Caco-2 (cell line): ENCODE results near the gene THRB. TPM values are rescaled to one million over a fixed set of nuclear protein-coding genes. Genes with fewer than 3 reads are reported as not detected.

Source experiments
- BruUV-seq: library from RNA; stranded (reverse); fragments of 400-500 nt; replicated peaks from 2 replicates; lab custom pipeline; 2021; lab: Mats Ljungman, UMichigan
- CTCF ChIA-PET: fragments of 300-600 bp; sonication (Branson Sonifier 250); formaldehyde crosslinking; loops from one replicate; lab custom pipeline; 2022; ENCODE audit warnings: antibody characterized with exemption; lab: Charles Lee
- POLR2A ChIA-PET: fragments of 300-600 bp; sonication (Branson Sonifier 250); formaldehyde crosslinking; loops from one replicate; lab custom pipeline; 2022; ENCODE audit warnings: antibody characterized with exemption; lab: Charles Lee
- DNase-seq, 2 experiments: peaks; one replicate each; pipeline versions ENCODE4 v3.0.0 to v3.0.0-alpha.2; 2020 to 2022
- H3K27me3 ChIP-seq: replicated peaks from 2 replicates; pipeline ENCODE4 v1.6.0; 2011; ENCODE audit warnings: low read length; ENCODE audit not compliant: control insufficient read depth, insufficient read depth
- H3K36me3 ChIP-seq: 2 replicates; pipeline ENCODE4 v1.5.1; 2011; ENCODE audit warnings: low read length; ENCODE audit not compliant: control insufficient read depth, insufficient read depth
- H3K4me1 ChIP-seq: fragments of 250-450 bp; sonication (Bioruptor Pico); 2 replicates; pipeline ENCODE4 v1.5.1; 2020; ENCODE audit warnings: mild to moderate bottlenecking
- H3K4me3 ChIP-seq: 2 replicates; pipeline ENCODE4 v1.5.1; 2011; ENCODE audit warnings: low read depth, mild to moderate bottlenecking, control low read depth, low read length
- H3K9me3 ChIP-seq: fragments of 250-450 bp; sonication (Bioruptor Pico); 2 replicates; pipeline ENCODE4 v1.5.1; 2020; ENCODE audit warnings: mild to moderate bottlenecking, moderate library complexity
- H3K27ac Mint-ChIP-seq: one replicate; pipeline ENCODE4 v1.8.0; 2022; ENCODE audit warnings: mixed read lengths; ENCODE audit not compliant: unreplicated experiment
- H3K27me3 Mint-ChIP-seq: one replicate; pipeline ENCODE4 v1.8.0; 2022; ENCODE audit warnings: mixed read lengths; ENCODE audit not compliant: insufficient read depth, unreplicated experiment
- H3K36me3 Mint-ChIP-seq: one replicate; pipeline ENCODE4 v1.8.0; 2022; ENCODE audit warnings: mild to moderate bottlenecking, mixed read lengths; ENCODE audit not compliant: insufficient read depth, unreplicated experiment
- H3K4me1 Mint-ChIP-seq: one replicate; pipeline ENCODE4 v1.8.0; 2022; ENCODE audit warnings: low read depth, mixed read lengths; ENCODE audit not compliant: unreplicated experiment
- H3K4me3 Mint-ChIP-seq: one replicate; pipeline ENCODE4 v1.8.0; 2022; ENCODE audit warnings: mild to moderate bottlenecking, moderate library complexity, mixed read lengths; ENCODE audit not compliant: unreplicated experiment
- H3K9me3 Mint-ChIP-seq: one replicate; pipeline ENCODE4 v1.8.0; 2022; ENCODE audit warnings: mixed read lengths; ENCODE audit not compliant: unreplicated experiment
- CTCF ChIP-seq, 2 experiments: fragments of 200-600 bp in 1 of 2; IDR thresholded peaks; 1 replicate in 1 of 2; 2 replicates in 1 of 2; pipeline versions ENCODE4 v1.5.1 to v1.8.0; 2011 to 2022; ENCODE audit warnings: antibody characterized with exemption in 1 of 2, control low read depth in 1 of 2, inconsistent platforms in 1 of 2, low read depth in 1 of 2, low read length in 1 of 2, mild to moderate bottlenecking in 1 of 2, moderate library complexity in 1 of 2; ENCODE audit not compliant: insufficient read depth in 1 of 2, severe bottlenecking in 1 of 2, unreplicated experiment in 1 of 2
- intact Hi-C: fragments of 100-400 bp; cut with micrococcal nuclease; formaldehyde crosslinking; loops from one replicate; pipeline ENCODE4 v1.10.0; 2022; ENCODE audit not compliant: unreplicated experiment
- total RNA-seq: library from RNA; stranded (reverse); gene quantifications from 2 replicates; pipeline ENCODE4 v1.2.3, GENCODE V29; 2022

The THRB gene
- total RNA-seq, 1 experiment from 2014 or later, result 19.4 TPM

- POLR2A ChIA-PET, result no interaction called here
- Histone ChIP-seq H3K4me3 (no peak overlapping the region), H3K27me3 (no peaks in the 10 kb centered on the region), H3K9me3 (no peaks in the 10 kb centered on the region), H3K36me3 (no peaks in the 10 kb centered on the region), H3K4me1 (no peaks in the 10 kb centered on the region)
- BruUV-seq, result no TSS peak
- no peaks in the 10 kb centered on the region for H3K9me3 Mint-ChIP-seq
- no peak overlapping the region for H3K27ac Mint-ChIP-seq
- TF ChIP-seq CTCF (IDR thresholded peaks at IDR 0.05; ENCODE audit: insufficient read depth in 1 of 2, low read depth in 1 of 2, low read length in 1 of 2, severe bottlenecking in 1 of 2, unreplicated experiment in 1 of 2), result no peak
- DNase-seq, result no peak
- no peak overlapping the region for H3K4me3 Mint-ChIP-seq
- no peaks in the 10 kb centered on the region for H3K36me3 Mint-ChIP-seq
- H3K27me3 Mint-ChIP-seq, result no peaks in the 10 kb centered on the region
- no peaks in the 10 kb centered on the region for H3K4me1 Mint-ChIP-seq
- CTCF ChIA-PET, result no interaction called here
- intact Hi-C loops, result no loop called here
Measured at GRCh38 chr3:24165603-24165982, 329.1 kb downstream of the THRB start.

- BruUV-seq, result no TSS peak
- ChIA-PET POLR2A (no interaction called here), CTCF (interaction anchor here (0.7 kb wide), 1 partner anchor 86 kb away, joined by 3 read pairs; no protein-coding TSS in a partner anchor)
- TF ChIP-seq CTCF (IDR thresholded peaks at IDR 0.05; ENCODE audit: insufficient read depth in 1 of 2, low read depth in 1 of 2, low read length in 1 of 2, severe bottlenecking in 1 of 2, unreplicated experiment in 1 of 2), result no peak
- Histone ChIP-seq H3K9me3 (no peaks in the 10 kb centered on the region), H3K4me3 (no peak overlapping the region), H3K27me3 (no peaks in the 10 kb centered on the region), H3K4me1 (no peaks in the 10 kb centered on the region), H3K36me3 (no peaks in the 10 kb centered on the region)
- Mint-ChIP-seq H3K27ac (no peak overlapping the region), H3K9me3 (no peaks in the 10 kb centered on the region), H3K36me3 (no peaks in the 10 kb centered on the region), H3K4me3 (no peak overlapping the region), H3K4me1 (no peaks in the 10 kb centered on the region), H3K27me3 (no peaks in the 10 kb centered on the region)
- no peak for DNase-seq
- intact Hi-C loops, result no loop called here
Measured at GRCh38 chr3:24164967-24165602, 329.6 kb downstream of the THRB start.

DNA sequence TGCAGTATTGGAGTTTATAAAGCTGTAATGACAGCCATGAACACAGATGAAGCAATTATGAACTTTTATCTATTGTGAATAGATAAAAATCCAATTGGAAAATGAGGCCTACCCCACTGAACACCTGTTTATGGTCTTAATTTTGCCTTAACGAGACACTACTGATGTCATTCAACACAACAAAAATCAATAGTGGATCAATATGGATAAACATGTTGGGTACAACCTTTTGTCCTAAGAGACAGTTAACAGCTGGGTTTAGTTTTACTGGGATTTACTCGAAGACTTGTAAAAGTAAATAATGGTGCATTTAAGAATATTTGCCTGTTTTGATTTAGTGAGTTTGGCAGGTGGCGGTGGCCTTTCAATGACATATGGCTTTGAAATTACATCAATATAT lies 331.7 kb downstream of the THRB start:
- Mint-ChIP-seq H3K36me3 (no peaks in the 10 kb centered on the region), H3K27me3 (no peaks in the 10 kb centered on the region), H3K4me1 (no peaks in the 10 kb centered on the region), H3K27ac (no peak overlapping the region), H3K9me3 (no peaks in the 10 kb centered on the region), H3K4me3 (no peak overlapping the region)
- no peak for TF ChIP-seq CTCF (IDR thresholded peaks at IDR 0.05; ENCODE audit: insufficient read depth in 1 of 2, low read depth in 1 of 2, low read length in 1 of 2, severe bottlenecking in 1 of 2, unreplicated experiment in 1 of 2)
- POLR2A ChIA-PET, result no interaction called here
- no peaks in the 10 kb centered on the region for H3K27me3 ChIP-seq
- intact Hi-C loops, result no loop called here
- BruUV-seq, result no TSS peak
- CTCF ChIA-PET, result no interaction called here
- DNase-seq, result no peak
- no peaks in the 10 kb centered on the region for H3K4me1 ChIP-seq
- H3K36me3 ChIP-seq, result no peaks in the 10 kb centered on the region
- no peaks in the 10 kb centered on the region for H3K9me3 ChIP-seq
- H3K4me3 ChIP-seq, result no peak overlapping the region
